GM23248 (cell line): ENCODE results near the gene ZNF438.

Experiments
- EZH2 ChIP-seq: fragments of 200-600 bp; sonication (generic); IDR thresholded peaks from 2 replicates; pipeline ENCODE4 v1.6.1; 2018; ENCODE audit warnings: antibody characterized with exemption, mild to moderate bottlenecking; ENCODE audit not compliant: insufficient read depth, poor library complexity, severe bottlenecking
- EZH2phosphoT487 ChIP-seq: fragments of 200-600 bp; sonication (generic); IDR thresholded peaks from 2 replicates; pipeline ENCODE4 v1.6.1; 2018; ENCODE audit warnings: antibody characterized with exemption, moderate library complexity, mild to moderate bottlenecking, low read depth; ENCODE audit not compliant: insufficient read depth

GRCh38 chr10:30825022-30825421, 206.6 kb downstream of the ZNF438 start:
- TF ChIP-seq EZH2 = no peak
- no peak for TF ChIP-seq EZH2phosphoT487
